HCT116 (cell line): ENCODE data around the gene SETSIP. TPM values are rescaled to one million over a fixed set of nuclear protein-coding genes. Genes with fewer than 3 reads are reported as not detected.
A peak's percentile ranks its signal among the peaks of the same experiment; 100 is the strongest.

Experiments used
- ATAC-seq: fragments of 200-7000 bp; cut with Tn5 transposase; 2 replicates; pipeline ENCODE4 v1.9.1; 2020; ENCODE audit warnings: mild to moderate bottlenecking, moderate library complexity
- BruUV-seq: library from RNA; stranded (reverse); fragments of 400-500 nt; replicated peaks from 2 replicates; lab custom pipeline; 2021; lab: Mats Ljungman, UMichigan
- CTCF ChIA-PET: fragments of 300-600 bp; sonication (Branson Sonifier 250); formaldehyde crosslinking; loops from one replicate; lab custom pipeline; 2021; ENCODE audit warnings: antibody characterized with exemption; lab: Charles Lee
- POLR2A ChIA-PET: fragments of 300-600, 350-600 bp; sonication (Branson Sonifier 250); formaldehyde crosslinking; loops from one replicate; lab custom pipeline; 2021; ENCODE audit warnings: antibody characterized with exemption; lab: Charles Lee
- RAD21 ChIA-PET, 2 experiments: fragments of 300-600 bp; sonication (Branson Sonifier 250); formaldehyde crosslinking; loops; one replicate each; lab custom pipeline; 2023; ENCODE audit warnings: low total read pairs in 2 of 2; ENCODE audit not compliant: uncharacterized antibody in 2 of 2, unreplicated experiment in 2 of 2, low non-redundant PET in 1 of 2; lab: Charles Lee
- DNase-seq: peaks from one replicate; pipeline ENCODE4 v3.0.0-alpha.2; 2010; ENCODE audit warnings: low read depth, low spot score
- H2AFZ ChIP-seq: fragments of 200-600 bp; shearing (Covaris generic), sonication (generic); 2 replicates; pipeline ENCODE4 v1.6.1; 2017; ENCODE audit warnings: low read depth, mixed run types, mixed read lengths, antibody characterized with exemption, low read length; ENCODE audit not compliant: poor library complexity, severe bottlenecking
- H3K27ac ChIP-seq: 2 replicates; pipeline ENCODE4 v1.5.1; 2012; ENCODE audit warnings: low read depth, low read length
- H3K27me3 ChIP-seq: fragments of 200-600 bp; sonication (generic); 2 replicates; pipeline ENCODE4 v1.6.1; 2016; ENCODE audit warnings: mixed run types, low read length, mixed read lengths; ENCODE audit not compliant: insufficient read depth
- H3K36me3 ChIP-seq, 2 experiments: fragments of 200-500 bp in 1 of 2; fragments of 200-600 bp in 1 of 2; sonication (Bioruptor generic) in 1 of 2; sonication (generic) in 1 of 2; 2 replicates each; pipeline versions ENCODE4 v1.5.1 to v1.6.1; 2014 to 2016; ENCODE audit warnings: low read length in 2 of 2, inconsistent platforms in 1 of 2, mixed read lengths in 1 of 2, mixed run types in 1 of 2; ENCODE audit not compliant: insufficient read depth in 2 of 2, control insufficient read depth in 1 of 2
- H3K4me1 ChIP-seq, 2 experiments: fragments of 200-600 bp in 1 of 2; sonication (generic) in 1 of 2; 2 replicates each; pipeline versions ENCODE4 v1.5.1 to v1.6.1; 2012 to 2017; ENCODE audit warnings: low read length in 2 of 2, inconsistent platforms in 1 of 2, mild to moderate bottlenecking in 1 of 2, mixed read lengths in 1 of 2, mixed run types in 1 of 2, moderate library complexity in 1 of 2; ENCODE audit not compliant: insufficient read depth in 2 of 2, control insufficient read depth in 1 of 2
- H3K4me2 ChIP-seq: fragments of 200-600 bp; sonication (generic); 2 replicates; pipeline ENCODE4 v1.6.1; 2017; ENCODE audit warnings: mixed run types, low read length, mixed read lengths
- H3K4me3 ChIP-seq, 2 experiments: fragments of 200-600 bp in 1 of 2; sonication (generic) in 1 of 2; replicated peaks in 1 of 2; 2 replicates each; pipeline ENCODE4 v1.5.1; 2011 to 2016; ENCODE audit warnings: low read length in 2 of 2, control low read depth in 1 of 2, low read depth in 1 of 2, mild to moderate bottlenecking in 1 of 2, mixed read lengths in 1 of 2, mixed run types in 1 of 2
- H3K79me2 ChIP-seq: fragments of 200-600 bp; sonication (generic); 2 replicates; pipeline ENCODE4 v1.6.1; 2017; ENCODE audit warnings: mild to moderate bottlenecking, mixed run types, low read length, moderate library complexity, mixed read lengths; ENCODE audit not compliant: insufficient read depth
- H3K9ac ChIP-seq: fragments of 200-600 bp; sonication (generic); 2 replicates; pipeline ENCODE4 v1.6.1; 2016; ENCODE audit warnings: low read length, mixed read lengths
- H3K9me2 ChIP-seq: fragments of 200-600 bp; sonication (generic), shearing (Covaris generic); 2 replicates; pipeline ENCODE4 v1.6.1; 2017; ENCODE audit warnings: mixed run types, mild to moderate bottlenecking, moderate library complexity; ENCODE audit not compliant: insufficient read depth
- H3K9me3 ChIP-seq, 2 experiments: fragments of 200-500 bp in 1 of 2; fragments of 200-600 bp in 1 of 2; sonication (Bioruptor generic) in 1 of 2; sonication (generic) in 1 of 2; 2 replicates each; pipeline ENCODE4 v1.6.1; 2014 to 2017; ENCODE audit warnings: low read length in 2 of 2, mixed read lengths in 2 of 2, inconsistent platforms in 1 of 2, low read depth in 1 of 2, mild to moderate bottlenecking in 1 of 2, mixed run types in 1 of 2, moderate library complexity in 1 of 2; ENCODE audit not compliant: control insufficient read depth in 1 of 2, insufficient read depth in 1 of 2
- H4K20me1 ChIP-seq: fragments of 200-600 bp; sonication (generic), shearing (Covaris generic); 2 replicates; pipeline ENCODE4 v1.6.1; 2017; ENCODE audit warnings: mixed run types, mild to moderate bottlenecking, moderate library complexity; ENCODE audit not compliant: insufficient read depth
- ATF3 ChIP-seq: IDR thresholded peaks from 2 replicates; pipeline ENCODE4 v1.6.1; 2012
- CBX3 ChIP-seq: IDR thresholded peaks from 2 replicates; pipeline ENCODE4 v1.6.1; 2012; ENCODE audit warnings: low read depth
- CEBPB ChIP-seq: IDR thresholded peaks from 2 replicates; pipeline ENCODE4 v1.6.1; 2012; ENCODE audit warnings: low read depth
- EGR1 ChIP-seq: IDR thresholded peaks from 2 replicates; pipeline ENCODE4 v1.6.1; 2012; ENCODE audit warnings: low read depth
- ELF1 ChIP-seq: IDR thresholded peaks from 2 replicates; pipeline ENCODE4 v1.6.1; 2012; ENCODE audit warnings: low read depth, borderline replicate concordance
- EZH2 ChIP-seq: fragments of 200-600 bp; sonication (generic); IDR thresholded peaks from 2 replicates; pipeline ENCODE4 v1.6.1; 2017; ENCODE audit warnings: antibody characterized with exemption, mixed run types
- FOSL1 ChIP-seq: IDR thresholded peaks from 2 replicates; pipeline ENCODE4 v1.6.1; 2012; ENCODE audit warnings: low read depth
- JUND ChIP-seq: IDR thresholded peaks from 2 replicates; pipeline ENCODE4 v1.6.1; 2012
- POLR2A ChIP-seq: IDR thresholded peaks from 2 replicates; pipeline ENCODE4 v1.7.0; 2011; ENCODE audit warnings: borderline replicate concordance; ENCODE audit not compliant: insufficient read depth, insufficient read length; ENCODE audit errors: extremely low read depth
- SIN3A ChIP-seq: IDR thresholded peaks from 2 replicates; pipeline ENCODE4 v1.6.1; 2012; ENCODE audit warnings: low read depth
- SRF ChIP-seq: IDR thresholded peaks from 2 replicates; pipeline ENCODE4 v1.6.1; 2012; ENCODE audit warnings: low read depth
- YY1 ChIP-seq: IDR thresholded peaks from 2 replicates; pipeline ENCODE4 v1.6.1; 2011; ENCODE audit warnings: low read length, low read depth, moderate library complexity, mild to moderate bottlenecking; ENCODE audit not compliant: insufficient replicate concordance; ENCODE audit errors: extremely low read depth
- ZBTB33 ChIP-seq: IDR thresholded peaks from 2 replicates; pipeline ENCODE4 v1.6.1; 2011; ENCODE audit warnings: mild to moderate bottlenecking, low read length, moderate library complexity; ENCODE audit not compliant: insufficient replicate concordance; ENCODE audit errors: extremely low read depth
- ZNF274 ChIP-seq: fragments of 200-500 bp; sonication (Bioruptor generic); IDR thresholded peaks from 2 replicates; pipeline ENCODE4 v1.6.1; 2014; ENCODE audit warnings: mild to moderate bottlenecking, low read depth, low read length, inconsistent platforms
- intact Hi-C: fragments of 100-400 bp; cut with micrococcal nuclease; formaldehyde crosslinking; loops from 2 replicates; pipeline ENCODE4 v1.10.0; 2022
- total RNA-seq: library from RNA; stranded (reverse); gene quantifications from one replicate; pipeline ENCODE4 v1.2.1, GENCODE V29; 2021; ENCODE audit not compliant: unreplicated experiment
- TF ChIP-seq, protein P1 (sequence below), 3 experiments: fragments of 200-600 bp in 1 of 3; sonication (generic) in 1 of 3; IDR thresholded peaks in 2 of 3; conservative IDR thresholded peaks in 1 of 3; 2 replicates each; pipeline ENCODE4 v1.5.1; 2012 to 2017; ENCODE audit warnings: low read depth in 2 of 3, low read length in 2 of 3, antibody characterized with exemption in 1 of 3, borderline replicate concordance in 1 of 3, control low read depth in 1 of 3, mild to moderate bottlenecking in 1 of 3, mixed read lengths in 1 of 3, mixed run types in 1 of 3, moderate library complexity in 1 of 3; ENCODE audit not compliant: insufficient read depth in 1 of 3
- TF ChIP-seq, protein P2 (sequence below): IDR thresholded peaks from 2 replicates; pipeline ENCODE4 v1.6.1; 2012

SETSIP gene
- total RNA-seq, 1 experiment from 2014 or later = 0.27 TPM

DNA sequence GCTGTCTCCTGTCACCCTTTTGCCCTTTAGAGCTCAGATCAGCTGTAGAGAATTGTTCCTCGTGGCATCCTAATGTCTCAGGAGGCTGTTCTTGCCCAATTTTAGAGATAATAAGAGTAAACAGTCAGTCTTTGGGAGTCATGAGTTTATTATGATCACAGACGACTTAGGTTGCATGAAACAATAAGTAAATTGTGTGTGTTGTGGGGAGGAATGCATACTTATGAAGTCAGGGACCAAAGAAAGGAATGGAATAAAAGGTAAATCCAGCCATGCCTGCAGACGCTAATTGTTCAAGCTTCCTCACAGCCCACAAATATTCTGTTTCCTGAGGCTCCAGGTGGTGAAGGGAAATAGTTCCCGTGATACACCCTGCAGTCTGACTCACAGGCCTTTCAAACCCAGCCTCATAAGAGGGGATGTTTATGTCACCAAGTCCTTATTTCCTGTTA lies 44.5 kb downstream of the SETSIP start (continued):
- peak; percentile 57 for TF ChIP-seq FOSL1
- no peak for TF ChIP-seq EGR1
- TF ChIP-seq POLR2A = no peak
- TF ChIP-seq, all 23 proteins: peak for 6

- ChIA-PET CTCF (no interaction called here), RAD21 (no interaction called here), POLR2A (no interaction called here)
- Histone ChIP-seq H3K36me3 (no peaks in the 10 kb centered on the region), H3K4me1 (peaks cover 10 to 22% of the 10 kb centered on the region in 2 experiments), H3K79me2 (no peaks in the 10 kb centered on the region), H3K9ac (peak overlapping the region; percentile 69), H3K27ac (peak overlapping the region; percentile 53; the same call in 1 of the 2 replicates), H3K9me2 (no peaks in the 10 kb centered on the region), H2AFZ (peak overlapping the region; percentile 81), H3K4me2 (peak overlapping the region; percentile 96), H3K4me3 (peak overlapping the region; percentile 58 to 78), H4K20me1 (no peaks in the 10 kb centered on the region), H3K27me3 (no peaks in the 10 kb centered on the region), H3K9me3 (no peaks in the 10 kb centered on the region)
- no peak for TF ChIP-seq YY1
- TF ChIP-seq CBX3 = no peak
- TF ChIP-seq, protein P1, sequence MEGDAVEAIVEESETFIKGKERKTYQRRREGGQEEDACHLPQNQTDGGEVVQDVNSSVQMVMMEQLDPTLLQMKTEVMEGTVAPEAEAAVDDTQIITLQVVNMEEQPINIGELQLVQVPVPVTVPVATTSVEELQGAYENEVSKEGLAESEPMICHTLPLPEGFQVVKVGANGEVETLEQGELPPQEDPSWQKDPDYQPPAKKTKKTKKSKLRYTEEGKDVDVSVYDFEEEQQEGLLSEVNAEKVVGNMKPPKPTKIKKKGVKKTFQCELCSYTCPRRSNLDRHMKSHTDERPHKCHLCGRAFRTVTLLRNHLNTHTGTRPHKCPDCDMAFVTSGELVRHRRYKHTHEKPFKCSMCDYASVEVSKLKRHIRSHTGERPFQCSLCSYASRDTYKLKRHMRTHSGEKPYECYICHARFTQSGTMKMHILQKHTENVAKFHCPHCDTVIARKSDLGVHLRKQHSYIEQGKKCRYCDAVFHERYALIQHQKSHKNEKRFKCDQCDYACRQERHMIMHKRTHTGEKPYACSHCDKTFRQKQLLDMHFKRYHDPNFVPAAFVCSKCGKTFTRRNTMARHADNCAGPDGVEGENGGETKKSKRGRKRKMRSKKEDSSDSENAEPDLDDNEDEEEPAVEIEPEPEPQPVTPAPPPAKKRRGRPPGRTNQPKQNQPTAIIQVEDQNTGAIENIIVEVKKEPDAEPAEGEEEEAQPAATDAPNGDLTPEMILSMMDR (IDR thresholded peaks at IDR 0.05 in 2 of 3, conservative IDR thresholded peaks at IDR 0.05 in 1 of 3; ENCODE audit: borderline replicate concordance in 1 of 3, insufficient read depth in 1 of 3, low read depth in 2 of 3, low read length in 2 of 3) = no peak
- no peak for TF ChIP-seq EZH2
- no peak for TF ChIP-seq ZNF274
- no peak for TF ChIP-seq ATF3
- TF ChIP-seq JUND = no peak
- TF ChIP-seq EGR1 = no peak
- TF ChIP-seq ZBTB33 = no peak
- no peak for TF ChIP-seq ELF1
- TF ChIP-seq SIN3A = no peak
- no peak for TF ChIP-seq SRF
- TF ChIP-seq CEBPB = no peak
- TF ChIP-seq, protein P2, sequence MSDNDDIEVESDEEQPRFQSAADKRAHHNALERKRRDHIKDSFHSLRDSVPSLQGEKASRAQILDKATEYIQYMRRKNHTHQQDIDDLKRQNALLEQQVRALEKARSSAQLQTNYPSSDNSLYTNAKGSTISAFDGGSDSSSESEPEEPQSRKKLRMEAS = no peak
- no peak for TF ChIP-seq FOSL1
- DNase-seq (no peak), ATAC-seq (no peak)
- BruUV-seq = TSS peak; percentile 63
- intact Hi-C loops = no loop called here
These were observed 45.8 kb downstream of the SETSIP start for GRCh38 chr1:92029241-92029922.
